HCT116 (cell line): ENCODE data around the gene FAM83E.

Experiments used
- CTCF ChIP-seq, 3 experiments: fragments of 200-600 bp in 1 of 3; sonication (generic) in 1 of 3; IDR thresholded peaks in 2 of 3; conservative IDR thresholded peaks in 1 of 3; 2 replicates each; pipeline ENCODE4 v1.5.1; 2012 to 2017; ENCODE audit warnings: low read depth in 2 of 3, low read length in 2 of 3, antibody characterized with exemption in 1 of 3, borderline replicate concordance in 1 of 3, control low read depth in 1 of 3, mild to moderate bottlenecking in 1 of 3, mixed read lengths in 1 of 3, mixed run types in 1 of 3, moderate library complexity in 1 of 3; ENCODE audit not compliant: insufficient read depth in 1 of 3
- EZH2 ChIP-seq: fragments of 200-600 bp; sonication (generic); IDR thresholded peaks from 2 replicates; pipeline ENCODE4 v1.6.1; 2017; ENCODE audit warnings: antibody characterized with exemption, mixed run types
- JUND ChIP-seq: IDR thresholded peaks from 2 replicates; pipeline ENCODE4 v1.6.1; 2012
- POLR2A ChIP-seq: IDR thresholded peaks from 2 replicates; pipeline ENCODE4 v1.7.0; 2011; ENCODE audit warnings: borderline replicate concordance; ENCODE audit not compliant: insufficient read depth, insufficient read length; ENCODE audit errors: extremely low read depth
- REST ChIP-seq: IDR thresholded peaks from 2 replicates; pipeline ENCODE4 v1.6.1; 2012; ENCODE audit warnings: low read depth
- TCF7L2 ChIP-seq: IDR thresholded peaks from 2 replicates; pipeline ENCODE4 v1.7.0; 2011; ENCODE audit warnings: borderline replicate concordance, inconsistent platforms; ENCODE audit not compliant: insufficient read depth, insufficient read length; ENCODE audit errors: extremely low read depth
- YY1 ChIP-seq: IDR thresholded peaks from 2 replicates; pipeline ENCODE4 v1.6.1; 2011; ENCODE audit warnings: low read length, low read depth, moderate library complexity, mild to moderate bottlenecking; ENCODE audit not compliant: insufficient replicate concordance; ENCODE audit errors: extremely low read depth

GRCh38 chr19:48644839-48645619 lies 30.2 kb upstream of the FAM83E start:
- no peak for TF ChIP-seq EZH2
- no peak for TF ChIP-seq CTCF (IDR thresholded peaks at IDR 0.05 in 2 of 3, conservative IDR thresholded peaks at IDR 0.05 in 1 of 3; ENCODE audit: borderline replicate concordance in 1 of 3, insufficient read depth in 1 of 3, low read depth in 2 of 3, low read length in 2 of 3)
- TF ChIP-seq REST, result no peak
- TF ChIP-seq POLR2A, result peak; percentile 17
- no peak for TF ChIP-seq JUND
- no peak for TF ChIP-seq TCF7L2
- TF ChIP-seq YY1, result no peak
